SH-SY5Y (cell line): Measurements from ENCODE around the gene ACTA1.

ENCODE experiments used
- GATA2 ChIP-seq: IDR thresholded peaks from 2 replicates; pipeline ENCODE4 v1.6.1; 2011; ENCODE audit warnings: mild to moderate bottlenecking, low read depth, low read length
- GATA3 ChIP-seq: IDR thresholded peaks from 2 replicates; pipeline ENCODE4 v1.6.1; 2011; ENCODE audit warnings: low read depth, mild to moderate bottlenecking, low read length, moderate library complexity

DNA sequence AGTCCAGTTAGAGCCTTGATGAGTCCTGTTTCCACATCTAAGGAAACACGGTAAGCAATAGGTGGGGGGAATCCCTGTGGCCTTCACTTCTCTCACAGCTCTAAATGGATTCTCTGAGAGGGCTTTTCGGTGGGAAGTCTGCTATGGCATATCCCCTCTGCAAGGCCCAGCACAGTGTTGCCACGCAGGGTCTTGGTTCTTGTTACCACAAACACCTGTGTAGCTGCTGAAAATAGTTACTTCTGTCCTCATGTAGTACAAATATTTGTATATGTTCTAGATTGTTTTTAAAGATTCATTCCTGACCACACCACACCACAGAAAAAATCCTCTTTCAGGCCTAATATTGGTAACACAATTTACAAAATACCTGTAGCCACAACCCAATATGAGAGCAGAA lies 5.6 kb downstream of the ACTA1 start:
- no peak for TF ChIP-seq GATA3
- no peak for TF ChIP-seq GATA2
